HCT116 (cell line): Measurements from ENCODE around the gene GNAS-AS1. TPM values are rescaled to one million over a fixed set of nuclear protein-coding genes. Genes with fewer than 3 reads are reported as not detected.

Source experiments
- ATAC-seq: fragments of 200-7000 bp; cut with Tn5 transposase; 2 replicates; pipeline ENCODE4 v1.9.1; 2020; ENCODE audit warnings: mild to moderate bottlenecking, moderate library complexity
- BruUV-seq: library from RNA; stranded (reverse); fragments of 400-500 nt; replicated peaks from 2 replicates; lab custom pipeline; 2021; lab: Mats Ljungman, UMichigan
- CTCF ChIA-PET: fragments of 300-600 bp; sonication (Branson Sonifier 250); formaldehyde crosslinking; loops from one replicate; lab custom pipeline; 2021; ENCODE audit warnings: antibody characterized with exemption; lab: Charles Lee
- POLR2A ChIA-PET: fragments of 300-600, 350-600 bp; sonication (Branson Sonifier 250); formaldehyde crosslinking; loops from one replicate; lab custom pipeline; 2021; ENCODE audit warnings: antibody characterized with exemption; lab: Charles Lee
- RAD21 ChIA-PET, 2 experiments: fragments of 300-600 bp; sonication (Branson Sonifier 250); formaldehyde crosslinking; loops; one replicate each; lab custom pipeline; 2023; ENCODE audit warnings: low total read pairs in 2 of 2; ENCODE audit not compliant: uncharacterized antibody in 2 of 2, unreplicated experiment in 2 of 2, low non-redundant PET in 1 of 2; lab: Charles Lee
- DNase-seq: peaks from one replicate; pipeline ENCODE4 v3.0.0-alpha.2; 2010; ENCODE audit warnings: low read depth, low spot score
- H2AFZ ChIP-seq: fragments of 200-600 bp; shearing (Covaris generic), sonication (generic); 2 replicates; pipeline ENCODE4 v1.6.1; 2017; ENCODE audit warnings: low read depth, mixed run types, mixed read lengths, antibody characterized with exemption, low read length; ENCODE audit not compliant: poor library complexity, severe bottlenecking
- H3K27ac ChIP-seq: 2 replicates; pipeline ENCODE4 v1.5.1; 2012; ENCODE audit warnings: low read depth, low read length
- H3K27me3 ChIP-seq: fragments of 200-600 bp; sonication (generic); 2 replicates; pipeline ENCODE4 v1.6.1; 2016; ENCODE audit warnings: mixed run types, low read length, mixed read lengths; ENCODE audit not compliant: insufficient read depth
- H3K36me3 ChIP-seq, 2 experiments: fragments of 200-500 bp in 1 of 2; fragments of 200-600 bp in 1 of 2; sonication (Bioruptor generic) in 1 of 2; sonication (generic) in 1 of 2; 2 replicates each; pipeline versions ENCODE4 v1.5.1 to v1.6.1; 2014 to 2016; ENCODE audit warnings: low read length in 2 of 2, inconsistent platforms in 1 of 2, mixed read lengths in 1 of 2, mixed run types in 1 of 2; ENCODE audit not compliant: insufficient read depth in 2 of 2, control insufficient read depth in 1 of 2
- H3K4me1 ChIP-seq, 2 experiments: fragments of 200-600 bp in 1 of 2; sonication (generic) in 1 of 2; 2 replicates each; pipeline versions ENCODE4 v1.5.1 to v1.6.1; 2012 to 2017; ENCODE audit warnings: low read length in 2 of 2, inconsistent platforms in 1 of 2, mild to moderate bottlenecking in 1 of 2, mixed read lengths in 1 of 2, mixed run types in 1 of 2, moderate library complexity in 1 of 2; ENCODE audit not compliant: insufficient read depth in 2 of 2, control insufficient read depth in 1 of 2
- H3K4me2 ChIP-seq: fragments of 200-600 bp; sonication (generic); 2 replicates; pipeline ENCODE4 v1.6.1; 2017; ENCODE audit warnings: mixed run types, low read length, mixed read lengths
- H3K4me3 ChIP-seq, 2 experiments: fragments of 200-600 bp in 1 of 2; sonication (generic) in 1 of 2; replicated peaks in 1 of 2; 2 replicates each; pipeline ENCODE4 v1.5.1; 2011 to 2016; ENCODE audit warnings: low read length in 2 of 2, control low read depth in 1 of 2, low read depth in 1 of 2, mild to moderate bottlenecking in 1 of 2, mixed read lengths in 1 of 2, mixed run types in 1 of 2
- H3K79me2 ChIP-seq: fragments of 200-600 bp; sonication (generic); 2 replicates; pipeline ENCODE4 v1.6.1; 2017; ENCODE audit warnings: mild to moderate bottlenecking, mixed run types, low read length, moderate library complexity, mixed read lengths; ENCODE audit not compliant: insufficient read depth
- H3K9ac ChIP-seq: fragments of 200-600 bp; sonication (generic); 2 replicates; pipeline ENCODE4 v1.6.1; 2016; ENCODE audit warnings: low read length, mixed read lengths
- H3K9me2 ChIP-seq: fragments of 200-600 bp; sonication (generic), shearing (Covaris generic); 2 replicates; pipeline ENCODE4 v1.6.1; 2017; ENCODE audit warnings: mixed run types, mild to moderate bottlenecking, moderate library complexity; ENCODE audit not compliant: insufficient read depth
- H3K9me3 ChIP-seq, 2 experiments: fragments of 200-500 bp in 1 of 2; fragments of 200-600 bp in 1 of 2; sonication (Bioruptor generic) in 1 of 2; sonication (generic) in 1 of 2; 2 replicates each; pipeline ENCODE4 v1.6.1; 2014 to 2017; ENCODE audit warnings: low read length in 2 of 2, mixed read lengths in 2 of 2, inconsistent platforms in 1 of 2, low read depth in 1 of 2, mild to moderate bottlenecking in 1 of 2, mixed run types in 1 of 2, moderate library complexity in 1 of 2; ENCODE audit not compliant: control insufficient read depth in 1 of 2, insufficient read depth in 1 of 2
- H4K20me1 ChIP-seq: fragments of 200-600 bp; sonication (generic), shearing (Covaris generic); 2 replicates; pipeline ENCODE4 v1.6.1; 2017; ENCODE audit warnings: mixed run types, mild to moderate bottlenecking, moderate library complexity; ENCODE audit not compliant: insufficient read depth
- CBX3 ChIP-seq: IDR thresholded peaks from 2 replicates; pipeline ENCODE4 v1.6.1; 2012; ENCODE audit warnings: low read depth
- CEBPB ChIP-seq: IDR thresholded peaks from 2 replicates; pipeline ENCODE4 v1.6.1; 2012; ENCODE audit warnings: low read depth
- EZH2phosphoT487 ChIP-seq: fragments of 200-600 bp; IDR thresholded peaks from 2 replicates; pipeline ENCODE4 v1.6.1; 2018; ENCODE audit warnings: antibody characterized with exemption, borderline replicate concordance
- POLR2A ChIP-seq: IDR thresholded peaks from 2 replicates; pipeline ENCODE4 v1.7.0; 2011; ENCODE audit warnings: borderline replicate concordance; ENCODE audit not compliant: insufficient read depth, insufficient read length; ENCODE audit errors: extremely low read depth
- YY1 ChIP-seq: IDR thresholded peaks from 2 replicates; pipeline ENCODE4 v1.6.1; 2011; ENCODE audit warnings: low read length, low read depth, moderate library complexity, mild to moderate bottlenecking; ENCODE audit not compliant: insufficient replicate concordance; ENCODE audit errors: extremely low read depth
- ZNF274 ChIP-seq: fragments of 200-500 bp; sonication (Bioruptor generic); IDR thresholded peaks from 2 replicates; pipeline ENCODE4 v1.6.1; 2014; ENCODE audit warnings: mild to moderate bottlenecking, low read depth, low read length, inconsistent platforms
- intact Hi-C: fragments of 100-400 bp; cut with micrococcal nuclease; formaldehyde crosslinking; loops from 2 replicates; pipeline ENCODE4 v1.10.0; 2022
- total RNA-seq: library from RNA; stranded (reverse); gene quantifications from one replicate; pipeline ENCODE4 v1.2.1, GENCODE V29; 2021; ENCODE audit not compliant: unreplicated experiment
- TF ChIP-seq, protein P1 (sequence below): IDR thresholded peaks from 2 replicates; pipeline ENCODE4 v1.6.1; 2012

The GNAS-AS1 gene
- total RNA-seq, 1 experiment from 2014 or later, result not detected

DNA sequence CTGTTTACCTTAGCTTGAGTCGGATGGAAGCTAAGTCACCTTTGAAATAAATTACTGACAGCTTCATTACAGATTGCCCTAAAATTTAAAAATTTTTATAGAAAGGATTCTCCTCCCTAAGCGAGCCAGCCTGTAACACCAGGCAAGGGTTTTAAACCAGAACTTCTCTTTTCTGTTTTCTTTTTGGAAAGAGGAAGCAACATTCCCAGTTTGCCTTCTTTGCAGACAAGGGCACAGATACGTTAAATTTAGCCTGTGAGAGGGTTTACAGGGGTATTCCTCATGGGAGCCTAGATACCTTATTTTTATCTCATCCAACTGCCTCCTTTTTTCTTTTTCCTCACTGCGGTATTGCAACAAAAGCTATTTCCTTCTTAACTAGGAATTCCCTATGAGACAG is 46.8 kb upstream of the GNAS-AS1 start:
- no TSS peak for BruUV-seq
- Histone ChIP-seq H3K4me3 (no peak overlapping the region), H3K9me2 (no peaks in the 10 kb centered on the region), H3K27ac (no peak overlapping the region), H3K4me1 (peaks cover 14 to 15% of the 10 kb centered on the region in 2 experiments), H3K36me3 (peaks cover 29 to 34% of the 10 kb centered on the region in 2 experiments; a peak in 2 of 4 replicates), H3K4me2 (no peak overlapping the region)
- ATAC-seq (no peak), DNase-seq (no peak)
- RAD21 ChIA-PET, result no interaction called here
- TF ChIP-seq, protein P1, sequence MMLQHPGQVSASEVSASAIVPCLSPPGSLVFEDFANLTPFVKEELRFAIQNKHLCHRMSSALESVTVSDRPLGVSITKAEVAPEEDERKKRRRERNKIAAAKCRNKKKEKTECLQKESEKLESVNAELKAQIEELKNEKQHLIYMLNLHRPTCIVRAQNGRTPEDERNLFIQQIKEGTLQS, result no peak
- TF ChIP-seq CBX3 (no peak), EZH2phosphoT487 (no peak), ZNF274 (no peak), POLR2A (no peak), CEBPB (no peak), YY1 (no peak)
- TF ChIP-seq, all 23 proteins: peak for 0
- H3K27me3 ChIP-seq, result no peaks in the 10 kb centered on the region
- H3K9me3 ChIP-seq, result no peaks in the 10 kb centered on the region
- CTCF ChIA-PET, result no interaction called here
- POLR2A ChIA-PET, result no interaction called here
- peaks cover 28% of the 10 kb centered on the region; the same call in 1 of the 2 replicates for H4K20me1 ChIP-seq
- peaks cover 100% of the 10 kb centered on the region for H3K79me2 ChIP-seq
- no peak overlapping the region for H3K9ac ChIP-seq
- intact Hi-C loops, result loop anchor here (10.0 kb wide), 1 partner anchor 137 kb away; the partner anchor contains the start of gene ATP5F1E
- no peak overlapping the region for H2AFZ ChIP-seq

DNA sequence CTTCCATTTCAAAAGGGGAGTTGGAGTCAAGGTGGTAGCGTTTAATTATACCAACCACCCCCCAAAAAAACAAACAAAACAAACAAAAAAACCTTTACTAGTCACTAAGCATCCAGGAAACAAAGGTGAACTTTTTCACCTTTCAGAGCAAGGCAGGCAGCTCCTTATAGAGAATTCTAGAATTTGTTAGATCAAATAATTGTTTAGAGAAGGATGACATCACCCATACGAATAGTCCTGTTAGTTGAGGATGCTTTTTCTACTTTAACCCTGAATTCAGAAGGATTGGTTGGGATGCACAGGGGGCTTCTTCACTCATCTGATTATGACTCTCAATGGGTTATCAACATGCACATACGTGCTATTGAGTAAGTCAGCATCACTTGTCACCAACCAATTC is 46.1 kb upstream of the GNAS-AS1 start:
- ChIA-PET CTCF (no interaction called here), RAD21 (no interaction called here), POLR2A (no interaction called here)
- H3K27ac ChIP-seq, result no peak overlapping the region
- ATAC-seq (no peak), DNase-seq (no peak)
- peaks cover 28% of the 10 kb centered on the region; the same call in 1 of the 2 replicates for H4K20me1 ChIP-seq
- TF ChIP-seq EZH2phosphoT487, result no peak
- no peak overlapping the region for H3K4me2 ChIP-seq
- H3K4me3 ChIP-seq, result no peak overlapping the region
- H2AFZ ChIP-seq, result no peak overlapping the region
- no TSS peak for BruUV-seq
- H3K79me2 ChIP-seq, result peaks cover 99% of the 10 kb centered on the region
- H3K36me3 ChIP-seq, result peaks cover 23 to 34% of the 10 kb centered on the region in 2 experiments; a peak in 2 of 4 replicates
- no peaks in the 10 kb centered on the region for H3K9me2 ChIP-seq
- no peaks in the 10 kb centered on the region for H3K9me3 ChIP-seq
- H3K4me1 ChIP-seq, result peaks cover 14 to 15% of the 10 kb centered on the region in 2 experiments
- intact Hi-C loops, result loop anchor here (10.0 kb wide), 1 partner anchor 138 kb away; the partner anchor contains the start of gene ATP5F1E
- no peak overlapping the region for H3K9ac ChIP-seq
- H3K27me3 ChIP-seq, result no peaks in the 10 kb centered on the region
